Mesendoderm (in vitro differentiated cells): ENCODE measurements around the gene ZNF280A.
A peak's percentile ranks its signal among the peaks of the same experiment; 100 is the strongest.
"Not testable (repeated sequence)": the region's sequence is repeated elsewhere in the genome, so short reads cannot be mapped to it uniquely, and the experiment has no call there.

Source experiments
- DNase-seq: peaks from one replicate; pipeline ENCODE4 v3.0.0; 2013
- H2AK5ac ChIP-seq: 2 replicates; pipeline ENCODE4 v1.6.1; 2013; ENCODE audit warnings: low read length, inconsistent platforms
- H2BK120ac ChIP-seq: 2 replicates; pipeline ENCODE4 v1.6.1; 2013; ENCODE audit warnings: low read depth, mild to moderate bottlenecking, low read length, moderate library complexity, mixed read lengths
- H2BK15ac ChIP-seq: replicated peaks from 2 replicates; pipeline ENCODE4 v1.6.1; 2013; ENCODE audit warnings: low read depth, mild to moderate bottlenecking, moderate library complexity
- H2BK5ac ChIP-seq: 2 replicates; pipeline ENCODE4 v1.6.1; 2013; ENCODE audit warnings: low read length, inconsistent platforms
- H3K18ac ChIP-seq: 2 replicates; pipeline ENCODE4 v1.6.1; 2013; ENCODE audit warnings: mild to moderate bottlenecking, low read length, mixed read lengths
- H3K23ac ChIP-seq: one replicate; pipeline ENCODE4 v1.6.1; 2013; ENCODE audit warnings: low read length
- H3K27ac ChIP-seq: 2 replicates; pipeline ENCODE4 v1.5.1; 2013; ENCODE audit warnings: low read depth, mild to moderate bottlenecking, inconsistent platforms, low read length, moderate library complexity
- H3K27me3 ChIP-seq: 2 replicates; pipeline ENCODE4 v1.6.1; 2013; ENCODE audit warnings: low read length, control low read depth, mild to moderate bottlenecking, inconsistent platforms; ENCODE audit not compliant: insufficient read depth, poor library complexity
- H3K36me3 ChIP-seq: 2 replicates; pipeline ENCODE4 v1.6.1; 2013; ENCODE audit warnings: low read length, inconsistent platforms; ENCODE audit not compliant: control insufficient read depth, insufficient read depth
- H3K4ac ChIP-seq: one replicate; pipeline ENCODE4 v1.6.1; 2013; ENCODE audit warnings: low read depth, mild to moderate bottlenecking, low read length, moderate library complexity
- H3K4me1 ChIP-seq: 2 replicates; pipeline ENCODE4 v1.6.1; 2013; ENCODE audit warnings: low read depth, low read length, inconsistent platforms; ENCODE audit not compliant: control insufficient read depth
- H3K4me2 ChIP-seq: 2 replicates; pipeline ENCODE4 v1.6.1; 2013; ENCODE audit warnings: low read length
- H3K4me3 ChIP-seq: 2 replicates; pipeline ENCODE4 v1.5.1; 2013; ENCODE audit warnings: mild to moderate bottlenecking, low read length
- H3K56ac ChIP-seq: one replicate; pipeline ENCODE4 v1.6.1; 2013; ENCODE audit warnings: low read length
- H3K79me1 ChIP-seq: 2 replicates; pipeline ENCODE4 v1.6.1; 2013; ENCODE audit warnings: low read length, inconsistent platforms
- H3K79me2 ChIP-seq: 2 replicates; pipeline ENCODE4 v1.6.1; 2013; ENCODE audit warnings: mild to moderate bottlenecking, low read length; ENCODE audit not compliant: control insufficient read depth, insufficient read depth
- H3K9ac ChIP-seq: 2 replicates; pipeline ENCODE4 v1.6.1; 2013; ENCODE audit warnings: low read length, inconsistent platforms
- H4K5ac ChIP-seq: one replicate; pipeline ENCODE4 v1.6.1; 2013; ENCODE audit warnings: low read length
- H4K8ac ChIP-seq: one replicate; pipeline ENCODE4 v1.6.1; 2013; ENCODE audit warnings: low read depth, mild to moderate bottlenecking, control low read depth, low read length, moderate library complexity
- WGBS: extraction: QIAGEN DNeasy Blood & Tissue Kit; methylation state at CpG from one replicate; pipeline ENCODE4 v1.1.7; 2013; ENCODE audit warnings: low lambda C conversion rate, missing lambda C conversion rate; ENCODE audit not compliant: insufficient coverage; ENCODE audit errors: extremely low coverage; 5-methylcytosine and 5-hydroxymethylcytosine counted together

The ZNF280A gene

GRCh38 chr22:22513619-22514018 lies 6.5 kb downstream of the ZNF280A start:
- Histone ChIP-seq H2BK15ac (no peak overlapping the region), H3K27ac (no peak overlapping the region), H3K4ac (no peak overlapping the region), H3K79me1 (no peaks in the 10 kb centered on the region), H3K4me3 (no peak overlapping the region), H3K79me2 (no peaks in the 10 kb centered on the region), H2AK5ac (no peak overlapping the region), H3K27me3 (no peaks in the 10 kb centered on the region), H4K5ac (no peak overlapping the region), H3K4me1 (no peaks in the 10 kb centered on the region), H2BK120ac (no peak overlapping the region), H3K18ac (no peak overlapping the region), H2BK5ac (no peak overlapping the region), H4K8ac (no peak overlapping the region), H3K9ac (no peak overlapping the region), H3K4me2 (no peak overlapping the region), H3K23ac (no peak overlapping the region), H3K56ac (no peak overlapping the region), H3K36me3 (no peaks in the 10 kb centered on the region)
- no peak for DNase-seq
- no CpG with 5 or more reads among the region's 2 CpGs for WGBS

GRCh38 chr22:22512951-22513350 lies 7.1 kb downstream of the ZNF280A start:
- Histone ChIP-seq H3K9ac (no peak overlapping the region), H3K79me2 (no peaks in the 10 kb centered on the region), H4K5ac (no peak overlapping the region), H3K27me3 (no peaks in the 10 kb centered on the region), H3K4me1 (no peaks in the 10 kb centered on the region), H3K23ac (no peak overlapping the region), H3K18ac (no peak overlapping the region), H3K4me2 (no peak overlapping the region), H3K4me3 (no peak overlapping the region), H4K8ac (no peak overlapping the region), H3K79me1 (no peaks in the 10 kb centered on the region), H2AK5ac (no peak overlapping the region), H2BK15ac (no peak overlapping the region), H3K56ac (no peak overlapping the region), H3K36me3 (no peaks in the 10 kb centered on the region), H3K4ac (no peak overlapping the region), H3K27ac (no peak overlapping the region), H2BK120ac (no peak overlapping the region), H2BK5ac (no peak overlapping the region)
- DNase-seq = no peak
- no CpG with 5 or more reads among the region's 5 CpGs for WGBS

GRCh38 chr22:22510833-22511232 lies 9.2 kb downstream of the ZNF280A start:
- H2BK15ac ChIP-seq, H3K4ac ChIP-seq, H3K4me3 ChIP-seq, H3K56ac ChIP-seq, H3K18ac ChIP-seq, H3K9ac ChIP-seq, H3K79me1 ChIP-seq, H3K4me2 ChIP-seq, H3K23ac ChIP-seq, H2AK5ac ChIP-seq, DNase-seq, H2BK120ac ChIP-seq, H3K27me3 ChIP-seq, H3K36me3 ChIP-seq, H3K27ac ChIP-seq, H4K8ac ChIP-seq, H2BK5ac ChIP-seq, H3K79me2 ChIP-seq, H4K5ac ChIP-seq, H3K4me1 ChIP-seq: not testable (repeated sequence)
- no CpG with 5 or more reads among the region's 7 CpGs for WGBS

GRCh38 chr22:22509912-22510311 lies 10.2 kb downstream of the ZNF280A start:
- not testable (repeated sequence) for H2AK5ac ChIP-seq, H3K4me1 ChIP-seq, H2BK5ac ChIP-seq, H3K4ac ChIP-seq, DNase-seq, H3K27me3 ChIP-seq, H3K79me1 ChIP-seq, H3K79me2 ChIP-seq, H3K36me3 ChIP-seq, H2BK15ac ChIP-seq, H3K4me3 ChIP-seq, H3K4me2 ChIP-seq, H3K9ac ChIP-seq, H3K23ac ChIP-seq, H4K5ac ChIP-seq, H4K8ac ChIP-seq, H2BK120ac ChIP-seq, H3K18ac ChIP-seq, H3K27ac ChIP-seq, H3K56ac ChIP-seq
- no CpG with 5 or more reads among the region's 6 CpGs for WGBS

- Histone ChIP-seq H3K4me1 (no peaks in the 10 kb centered on the region), H2BK15ac (no peak within 1 kb of the TSS), H2AK5ac (no peak within 1 kb of the TSS), H4K5ac (no peak within 1 kb of the TSS), H3K23ac (no peak within 1 kb of the TSS), H3K18ac (peak within 1 kb of the TSS; percentile 4), H3K79me2 (no peaks in the 10 kb centered on the region), H3K27me3 (no peaks in the 10 kb centered on the region), H2BK5ac (no peak within 1 kb of the TSS), H3K9ac (peak within 1 kb of the TSS; percentile 94), H3K36me3 (no peaks in the 10 kb centered on the region), H2BK120ac (no peak within 1 kb of the TSS), H3K4ac (no peak within 1 kb of the TSS), H3K27ac (no peak within 1 kb of the TSS), H3K4me3 (peak within 1 kb of the TSS; percentile 90), H4K8ac (peak within 1 kb of the TSS; percentile 84), H3K4me2 (peak within 1 kb of the TSS; percentile 74), H3K56ac (peak within 1 kb of the TSS; percentile 94), H3K79me1 (peaks cover 5% of the 10 kb centered on the region)
- no CpG with 5 or more reads among the region's 72 CpGs for WGBS
- DNase-seq = peak; percentile 90
Measured at GRCh38 chr22:22508274-22509176, 11.5 kb downstream of the ZNF280A start, which contains the start of gene ZNF280B. TSS of gene ZNF280B (minus strand) at chr22:22508742. CDS start at chr22:22489398, 19,344 bp downstream.
